HepG2 (cell line): ENCODE data around the gene APBB3. TPM values are rescaled to one million over a fixed set of nuclear protein-coding genes. Genes with fewer than 3 reads are reported as not detected.
A peak's percentile ranks its signal among the peaks of the same experiment; 100 is the strongest.

Source experiments
- ATAC-seq: fragments of 200-7000 bp; cut with Tn5 transposase; 3 replicates; pipeline ENCODE4 v1.9.1; 2020; ENCODE audit warnings: mild to moderate bottlenecking, moderate library complexity
- BruUV-seq: library from RNA; stranded (reverse); fragments of 400-500 nt; replicated peaks from 2 replicates; lab custom pipeline; 2021; lab: Mats Ljungman, UMichigan
- CTCF ChIA-PET: fragments of 300-600 bp; formaldehyde crosslinking; extraction: SDS; loops from one replicate; lab custom pipeline; 2021; ENCODE audit warnings: low total read pairs, inconsistent platforms, low intra/inter-chr PET ratio; lab: Yijun Ruan, JAX
- POLR2A ChIA-PET: fragments of 350-600 bp; sonication (Branson Sonifier 250); formaldehyde crosslinking; loops from one replicate; lab custom pipeline; 2020; ENCODE audit warnings: antibody characterized with exemption, inconsistent platforms; lab: Yijun Ruan, JAX
- DNase-seq: peaks from one replicate; pipeline ENCODE4 v3.0.0-alpha.2; 2015; ENCODE audit warnings: low spot score
- FAIRE-seq: peaks from 3 replicates; lab custom pipeline; 2011; peaks lifted over from hg19 to GRCh38; lab: Jason Lieb, UNC
- H2AFZ ChIP-seq: one replicate; pipeline ENCODE4 v1.6.1; 2011; ENCODE audit warnings: low read length, inconsistent platforms
- H3K27ac ChIP-seq: fragments of 300-600 bp; 3 replicates; pipeline ENCODE4 v1.8.0; 2011; ENCODE audit warnings: mixed run types, mild to moderate bottlenecking, mixed read lengths, low read length, inconsistent platforms; ENCODE audit not compliant: insufficient read depth; ENCODE audit errors: extremely low read length
- H3K27me3 ChIP-seq, 2 experiments: fragments of 200-600 bp in 1 of 2; 2 replicates in 1 of 2; 3 replicates in 1 of 2; pipeline versions ENCODE4 v1.6.0 to v1.8.0; 2011; ENCODE audit warnings: low read length in 2 of 2, mild to moderate bottlenecking in 2 of 2, moderate library complexity in 2 of 2, inconsistent platforms in 1 of 2; ENCODE audit not compliant: insufficient read depth in 2 of 2, control insufficient read depth in 1 of 2
- H3K36me3 ChIP-seq, 2 experiments: fragments of 200-600 bp in 1 of 2; replicated peaks in 1 of 2; 2 replicates in 1 of 2; 3 replicates in 1 of 2; pipeline versions ENCODE4 v1.5.1 to v1.8.0; 2011; ENCODE audit warnings: low read length in 2 of 2, inconsistent platforms in 1 of 2; ENCODE audit not compliant: insufficient read depth in 2 of 2, control insufficient read depth in 1 of 2
- H3K4me1 ChIP-seq: 2 replicates; pipeline ENCODE4 v1.5.1; 2012; ENCODE audit warnings: low read length, inconsistent platforms; ENCODE audit not compliant: insufficient read depth
- H3K4me2 ChIP-seq: 2 replicates; pipeline ENCODE4 v1.6.0; 2011; ENCODE audit warnings: low read depth, low read length, inconsistent platforms
- H3K4me3 ChIP-seq, 3 experiments: fragments of 200-600 bp in 1 of 3; sonication (generic), shearing (Covaris generic) in 1 of 3; replicated peaks in 1 of 3; 2 replicates each; pipeline ENCODE4 v1.5.1; 2011 to 2016; ENCODE audit warnings: low read length in 3 of 3, inconsistent platforms in 2 of 3, low read depth in 2 of 3, mild to moderate bottlenecking in 2 of 3, control low read depth in 1 of 3, mixed read lengths in 1 of 3; ENCODE audit not compliant: insufficient read depth in 1 of 3
- H3K79me2 ChIP-seq: one replicate; pipeline ENCODE4 v1.6.1; 2011; ENCODE audit warnings: low read length, inconsistent platforms; ENCODE audit not compliant: insufficient read depth
- H3K9ac ChIP-seq: 2 replicates; pipeline ENCODE4 v1.6.0; 2011; ENCODE audit warnings: mild to moderate bottlenecking, low read depth, low read length, inconsistent platforms; ENCODE audit not compliant: insufficient read depth
- H3K9me3 ChIP-seq: 2 replicates; pipeline ENCODE4 v1.5.1; 2012; ENCODE audit warnings: mild to moderate bottlenecking, low read length
- H4K20me1 ChIP-seq: 2 replicates; pipeline ENCODE4 v1.6.0; 2011; ENCODE audit warnings: inconsistent platforms, mild to moderate bottlenecking, low read length, moderate library complexity; ENCODE audit not compliant: insufficient read depth
- GPN1 ChIP-seq: sonication (generic); formaldehyde crosslinking; IDR thresholded peaks from 2 replicates; pipeline ENCODE4 v1.5.1; 2020; ENCODE audit warnings: missing genetic modification reagents, borderline replicate concordance
- HMG20A ChIP-seq: IDR thresholded peaks from 2 replicates; pipeline ENCODE4 v1.6.1; 2016; ENCODE audit warnings: borderline replicate concordance
- MAFK ChIP-seq, 2 experiments: IDR thresholded peaks in 1 of 2; conservative IDR thresholded peaks in 1 of 2; 2 replicates each; pipeline ENCODE4 v1.6.1; 2011; ENCODE audit warnings: improper control_type of control experiment in 2 of 2, low read length in 2 of 2
- MYPOP ChIP-seq: sonication (generic); formaldehyde crosslinking; IDR thresholded peaks from 2 replicates; pipeline ENCODE4 v1.8.1; 2023; ENCODE audit warnings: mild to moderate bottlenecking, moderate library complexity, missing genetic modification reagents
- NFRKB ChIP-seq: fragments of 450-650 bp; IDR thresholded peaks from 2 replicates; pipeline ENCODE4 v1.6.1; 2017
- SALL1 ChIP-seq: sonication (generic); formaldehyde crosslinking; IDR thresholded peaks from 2 replicates; pipeline ENCODE4 v1.8.0; 2022; ENCODE audit warnings: mild to moderate bottlenecking, missing genetic modification reagents
- SOX6 ChIP-seq, 2 experiments: fragments of 450-650 bp in 1 of 2; sonication (generic) in 1 of 2; formaldehyde crosslinking in 1 of 2; IDR thresholded peaks; 2 replicates each; pipeline versions ENCODE4 v1.4.0 to v1.6.1; 2017 to 2020; ENCODE audit warnings: antibody characterized with exemption in 1 of 2, mild to moderate bottlenecking in 1 of 2, missing genetic modification reagents in 1 of 2
- YEATS2 ChIP-seq: sonication (generic); formaldehyde crosslinking; IDR thresholded peaks from 2 replicates; pipeline ENCODE4 v1.4.0; 2020; ENCODE audit warnings: missing genetic modification reagents, borderline replicate concordance
- ZBTB39 ChIP-seq: sonication (generic); formaldehyde crosslinking; IDR thresholded peaks from 2 replicates; pipeline ENCODE4 v1.5.0; 2020; ENCODE audit warnings: missing genetic modification reagents
- ZNF367 ChIP-seq: sonication (generic); formaldehyde crosslinking; IDR thresholded peaks from 2 replicates; pipeline ENCODE4 v1.4.0; 2020; ENCODE audit warnings: missing genetic modification reagents, borderline replicate concordance
- ZNF44 ChIP-seq: sonication (generic); formaldehyde crosslinking; IDR thresholded peaks from 2 replicates; pipeline ENCODE4 v1.5.1; 2020; ENCODE audit warnings: mild to moderate bottlenecking, missing genetic modification reagents
- ZNF605 ChIP-seq: sonication (generic); formaldehyde crosslinking; IDR thresholded peaks from 2 replicates; pipeline ENCODE4 v1.8.0; 2022; ENCODE audit warnings: mild to moderate bottlenecking, missing genetic modification reagents
- ZNF672 ChIP-seq: sonication (generic); formaldehyde crosslinking; IDR thresholded peaks from 2 replicates; pipeline ENCODE4 v1.8.1; 2022; ENCODE audit warnings: missing genetic modification reagents
- ZNF724P ChIP-seq: sonication (generic); formaldehyde crosslinking; IDR thresholded peaks from 2 replicates; pipeline ENCODE4 v1.8.0; 2022; ENCODE audit warnings: missing genetic modification reagents, borderline replicate concordance
- WGBS: methylation state at CpG from one replicate; pipeline ENCODE4 v1.1.6; 2017; ENCODE audit warnings: low lambda C conversion rate; 5-methylcytosine and 5-hydroxymethylcytosine counted together
- in situ Hi-C: cut with HindIII; loops from 2 replicates; pipeline ENCODE4 v1.10.0; 2017; ENCODE audit warnings: low pct_unique_long_range_greater_than_20kb; ENCODE audit not compliant: extremely low pct_ligation_motif_present
- intact Hi-C: fragments of 100-400 bp; cut with micrococcal nuclease; formaldehyde crosslinking; loops from one replicate; pipeline ENCODE4 v1.10.0; 2022; ENCODE audit not compliant: unreplicated experiment
- polyA plus RNA-seq, 8 experiments: library from polyadenylated mRNA; depleted of rRNA in 3 of 8; stranded (reverse) in 7 of 8; unstranded in 1 of 8; fragments of >200 nt; fragmentation: Illumina TruSeq in 4 of 8; extraction: Trizol in 4 of 8; gene quantifications; 2 replicates each; pipeline versions ENCODE4 v1.2.1 to v1.2.3, GENCODE V29; 2011 to 2016; ENCODE audit warnings: low read depth in 4 of 8, missing spikeins in 1 of 8, mixed read lengths in 1 of 8; ENCODE audit not compliant: insufficient read depth in 1 of 8
- total RNA-seq, 5 experiments: library from RNA; depleted of rRNA; stranded (reverse); fragments of >200 nt; fragmentation: Illumina TruSeq; extraction: Trizol; gene quantifications; 2 replicates each; pipeline ENCODE4 v1.2.3, GENCODE V29; 2016; ENCODE audit warnings: low read depth in 1 of 5
- TF ChIP-seq, protein P1 (sequence below): sonication (generic); formaldehyde crosslinking; IDR thresholded peaks from 2 replicates; pipeline ENCODE4 v1.8.0; 2022; ENCODE audit warnings: missing genetic modification reagents, mild to moderate bottlenecking, moderate library complexity, borderline replicate concordance
- TF ChIP-seq, protein P2 (sequence below): sonication (generic); formaldehyde crosslinking; IDR thresholded peaks from 2 replicates; pipeline ENCODE4 v1.5.1; 2020; ENCODE audit warnings: missing genetic modification reagents, mild to moderate bottlenecking, borderline replicate concordance

Gene APBB3
- total and polyA plus RNA-seq, 2 of the 13 experiments (the other 11 are each of a cell fraction or from before 2014, with no cell fraction given) = 0.38 to 0.78 TPM

- peak within 1 kb of the TSS; percentile 80 to 96 (median 84) for H3K4me3 ChIP-seq
- FAIRE-seq = peak; percentile 68
- H2AFZ ChIP-seq = no peak within 1 kb of the TSS
- peak; percentile 85 for DNase-seq
- peak within 1 kb of the TSS; percentile 55 for H3K27ac ChIP-seq
- no peaks in the 10 kb centered on the region; the same call in 1 of the 2 replicates for H4K20me1 ChIP-seq
- peaks cover 0 to 4% of the 10 kb centered on the region in 2 experiments; a peak in 2 of 5 replicates for H3K36me3 ChIP-seq
- H3K9ac ChIP-seq = peak within 1 kb of the TSS; percentile 85
- H3K79me2 ChIP-seq = peaks cover 36% of the 10 kb centered on the region
- CTCF ChIA-PET = no interaction called here
- no peaks in the 10 kb centered on the region for H3K27me3 ChIP-seq
- POLR2A ChIA-PET = interaction anchor here (0.9 to 3.3 kb wide), 16 partner anchors 9 to 168 kb away, joined by 3 to 70 read pairs (median 7); partner anchors contain the start of genes CD14, EIF4EBP3, HARS1 and HARS2
- peak; percentile 95 for ATAC-seq
- H3K9me3 ChIP-seq = no peaks in the 10 kb centered on the region
- in situ Hi-C loops (no loop called here), intact Hi-C loops (loop anchor here (5.0 kb wide), 1 partner anchor 160 kb away; no protein-coding TSS in a partner anchor)
- H3K4me2 ChIP-seq = peak within 1 kb of the TSS; percentile 97
- H3K4me1 ChIP-seq = peaks cover 37% of the 10 kb centered on the region
- no TSS peak for BruUV-seq
- 0% methylated on average over 2 of the region's 46 CpGs for WGBS
- TF ChIP-seq ZNF605 (CRISPR knock-in tag) (peak; percentile 89), ZNF724P (CRISPR knock-in tag) (peak; percentile 93; the same call in 1 of the 2 replicates), MAFK (conservative IDR thresholded peaks at IDR 0.05 in 1 of 2, IDR thresholded peaks at IDR 0.05 in 1 of 2; ENCODE audit: low read length in 2 of 2) (no peak), ZNF44 (CRISPR knock-in tag) (no peak), GPN1 (CRISPR knock-in tag) (0 out of 2 replicates have a peak, but pooled peaks have one; percentile 59), HMG20A (CRISPR knock-in tag) (0 out of 2 replicates have a peak, but pooled peaks have one; percentile 15), SOX6 (IDR thresholded peaks at IDR 0.05) (no peak), SOX6 (CRISPR knock-in tag; IDR thresholded peaks at IDR 0.05) (peak; percentile 59), ZNF367 (CRISPR knock-in tag) (no peak), YEATS2 (peak; percentile 91), ZNF672 (CRISPR knock-in tag) (no peak), NFRKB (no peak), SALL1 (CRISPR knock-in tag) (peak; percentile 79), MYPOP (CRISPR knock-in tag) (0 out of 2 replicates have a peak, but pooled peaks have one; percentile 27), ZBTB39 (CRISPR knock-in tag) (0 out of 2 replicates have a peak, but pooled peaks have one; percentile 60)
- TF ChIP-seq, protein P1, sequence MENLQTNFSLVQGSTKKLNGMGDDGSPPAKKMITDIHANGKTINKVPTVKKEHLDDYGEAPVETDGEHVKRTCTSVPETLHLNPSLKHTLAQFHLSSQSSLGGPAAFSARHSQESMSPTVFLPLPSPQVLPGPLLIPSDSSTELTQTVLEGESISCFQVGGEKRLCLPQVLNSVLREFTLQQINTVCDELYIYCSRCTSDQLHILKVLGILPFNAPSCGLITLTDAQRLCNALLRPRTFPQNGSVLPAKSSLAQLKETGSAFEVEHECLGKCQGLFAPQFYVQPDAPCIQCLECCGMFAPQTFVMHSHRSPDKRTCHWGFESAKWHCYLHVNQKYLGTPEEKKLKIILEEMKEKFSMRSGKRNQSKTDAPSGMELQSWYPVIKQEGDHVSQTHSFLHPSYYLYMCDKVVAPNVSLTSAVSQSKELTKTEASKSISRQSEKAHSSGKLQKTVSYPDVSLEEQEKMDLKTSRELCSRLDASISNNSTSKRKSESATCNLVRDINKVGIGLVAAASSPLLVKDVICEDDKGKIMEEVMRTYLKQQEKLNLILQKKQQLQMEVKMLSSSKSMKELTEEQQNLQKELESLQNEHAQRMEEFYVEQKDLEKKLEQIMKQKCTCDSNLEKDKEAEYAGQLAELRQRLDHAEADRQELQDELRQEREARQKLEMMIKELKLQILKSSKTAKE = 0 out of 2 replicates have a peak, but pooled peaks have one; percentile 8
- TF ChIP-seq, protein P2, sequence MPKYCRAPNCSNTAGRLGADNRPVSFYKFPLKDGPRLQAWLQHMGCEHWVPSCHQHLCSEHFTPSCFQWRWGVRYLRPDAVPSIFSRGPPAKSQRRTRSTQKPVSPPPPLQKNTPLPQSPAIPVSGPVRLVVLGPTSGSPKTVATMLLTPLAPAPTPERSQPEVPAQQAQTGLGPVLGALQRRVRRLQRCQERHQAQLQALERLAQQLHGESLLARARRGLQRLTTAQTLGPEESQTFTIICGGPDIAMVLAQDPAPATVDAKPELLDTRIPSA = peak; percentile 80; the same call in 1 of the 2 replicates
Measured at GRCh38 chr5:140557136-140557805, 7.1 kb downstream of the APBB3 start, which contains the start of gene SRA1. Gene SRA1, minus strand, starts transcription at chr5:140557473. Its CDS starts 21 bp downstream, at chr5:140557452.
